ENCODE data around the gene EML6. TPM values are rescaled to one million over a fixed set of nuclear protein-coding genes. Genes with fewer than 3 reads are reported as not detected.
"Not testable (repeated sequence)": the region's sequence is repeated elsewhere in the genome, so short reads cannot be mapped to it uniquely, and the experiment has no call there.

The EML6 gene
- polyA plus RNA-seq, 1 donor = 26.8 TPM

GRCh38 chr2:54965425-54965824, 242.0 kb downstream of the EML6 start:
- DNase-seq (ENCODE audit: low read depth) = no peak

- no peak for DNase-seq (ENCODE audit: low read depth)
Measured at GRCh38 chr2:54966165-54966832, 242.8 kb downstream of the EML6 start.

DNA sequence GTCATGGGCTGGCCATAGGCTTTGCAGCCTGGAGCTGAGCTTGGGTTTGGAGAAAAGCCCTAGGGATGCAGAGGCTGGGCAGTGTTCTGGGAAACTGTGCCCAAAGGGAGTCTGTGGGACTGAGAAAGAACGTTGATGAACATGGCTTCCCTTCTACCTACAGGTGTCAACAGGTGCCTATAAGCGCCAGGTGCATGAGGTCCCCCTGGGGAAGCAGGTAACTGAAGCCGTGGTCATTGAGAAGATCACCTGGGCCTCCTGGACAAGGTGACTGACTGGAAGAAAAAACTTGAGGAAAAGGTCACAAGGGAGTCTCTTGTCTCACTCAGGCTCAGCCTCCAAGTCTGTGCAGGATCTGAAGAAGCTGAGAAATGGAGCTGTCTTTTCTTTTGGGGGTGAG, 243.4 kb downstream of the EML6 start:
- DNase-seq (ENCODE audit: low read depth) = no peak

- DNase-seq (ENCODE audit: low read depth) = no peak
Measured at GRCh38 chr2:54967269-54967668, 243.8 kb downstream of the EML6 start.

DNA sequence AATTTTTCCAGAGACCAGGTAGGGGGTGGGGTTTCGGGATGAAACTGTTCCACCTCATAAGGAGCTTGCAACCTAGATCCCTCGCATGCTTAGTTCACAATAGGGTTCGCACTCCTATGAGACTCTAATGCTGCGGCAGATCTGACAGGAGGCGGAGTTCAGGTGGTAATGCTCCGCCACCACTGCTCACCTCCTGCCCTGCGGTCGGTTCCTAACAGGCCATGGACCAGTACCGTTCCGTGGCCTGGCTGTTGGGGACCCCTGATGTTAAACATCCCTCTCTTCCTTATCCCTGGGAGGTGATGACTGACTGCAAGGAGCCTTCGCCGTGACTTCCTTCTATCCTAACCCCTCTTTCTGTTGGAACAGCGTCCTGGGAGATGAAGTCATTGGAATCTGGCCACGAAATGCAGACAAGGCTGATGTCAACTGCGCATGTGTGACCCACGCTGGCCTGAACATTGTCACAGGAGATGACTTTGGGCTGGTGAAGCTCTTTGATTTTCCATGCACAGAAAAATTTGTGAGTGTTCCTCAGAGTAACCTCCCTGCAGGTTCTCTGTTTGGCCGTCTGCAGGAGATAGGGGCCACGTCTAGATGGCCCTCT, 244.4 kb downstream of the EML6 start:
- DNase-seq (ENCODE audit: low read depth) = no peak

GRCh38 chr2:54968561-54969218, 245.2 kb downstream of the EML6 start:
- no peak for DNase-seq (ENCODE audit: low read depth)

- DNase-seq (ENCODE audit: low read depth) = no peak
Measured at GRCh38 chr2:54969295-54969939, 246.0 kb downstream of the EML6 start.

DNA sequence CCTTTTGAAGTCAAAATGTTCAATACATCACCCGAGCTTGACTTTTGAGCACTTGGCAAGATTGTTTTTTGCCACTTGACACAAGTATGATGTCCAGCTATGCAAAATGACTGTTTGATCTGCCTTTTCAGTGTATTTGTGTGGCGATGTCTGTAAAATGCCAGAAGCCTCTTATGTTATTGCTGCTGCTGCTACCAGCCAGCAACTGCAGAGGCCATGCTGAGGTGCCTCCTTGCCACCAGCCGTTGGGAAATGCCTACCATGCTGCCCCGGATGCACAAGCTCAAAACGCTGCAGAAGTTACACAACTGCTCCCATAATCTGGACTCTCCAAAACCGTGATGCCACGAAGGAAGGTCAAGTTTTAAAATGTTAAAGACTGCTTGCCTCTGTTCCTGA, 246.5 kb downstream of the EML6 start:
- DNase-seq (ENCODE audit: low read depth) = no peak

DNA sequence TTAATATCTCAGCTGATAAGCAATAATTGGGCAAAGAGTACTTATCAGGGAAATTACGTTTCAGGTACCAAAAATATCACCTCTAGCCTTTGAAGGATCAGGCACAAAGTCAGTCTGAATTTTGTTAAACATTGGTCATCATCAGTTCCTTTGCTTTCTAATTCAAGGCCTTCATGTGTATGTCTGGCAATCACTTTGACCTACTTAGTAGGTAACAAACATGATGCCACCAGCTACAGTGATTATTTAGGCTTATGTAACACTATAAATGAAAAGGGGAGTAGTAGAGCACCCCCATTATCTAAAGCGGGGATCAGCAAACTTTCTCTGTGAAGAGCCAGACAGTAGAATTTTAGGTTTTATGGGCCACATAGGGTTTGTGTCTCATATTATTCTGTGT, 251.7 kb downstream of the EML6 start:
- DNase-seq (ENCODE audit: low read depth) = no peak

GRCh38 chr2:54975598-54976492, 252.4 kb downstream of the EML6 start:
- DNase-seq (ENCODE audit: low read depth) = no peak

DNA sequence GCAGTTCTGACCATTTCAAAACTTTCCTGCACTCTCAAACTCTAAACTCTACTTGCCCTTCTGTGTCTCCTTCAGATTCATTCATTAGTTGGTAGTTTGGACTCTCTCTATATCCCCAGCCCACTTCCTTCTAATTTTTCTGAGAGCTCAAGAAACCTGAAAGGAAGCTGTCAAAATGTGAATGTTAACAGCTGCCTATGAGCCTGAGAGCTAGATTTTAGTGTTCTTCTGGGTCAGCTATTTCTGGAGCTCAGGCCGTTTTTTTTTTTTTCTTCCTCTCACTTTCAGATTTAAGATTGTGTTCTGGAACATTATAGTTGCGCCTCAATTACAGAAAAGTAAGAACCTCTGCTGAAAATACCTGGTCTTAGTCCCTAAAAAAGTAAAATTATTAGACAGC, 253.7 kb downstream of the EML6 start:
- DNase-seq (ENCODE audit: low read depth) = no peak

- no peak for DNase-seq (ENCODE audit: low read depth)
Measured at GRCh38 chr2:54979321-54980044, 256.0 kb downstream of the EML6 start.

GRCh38 chr2:54981385-54981784, 257.9 kb downstream of the EML6 start:
- DNase-seq (ENCODE audit: low read depth) = no peak

DNA sequence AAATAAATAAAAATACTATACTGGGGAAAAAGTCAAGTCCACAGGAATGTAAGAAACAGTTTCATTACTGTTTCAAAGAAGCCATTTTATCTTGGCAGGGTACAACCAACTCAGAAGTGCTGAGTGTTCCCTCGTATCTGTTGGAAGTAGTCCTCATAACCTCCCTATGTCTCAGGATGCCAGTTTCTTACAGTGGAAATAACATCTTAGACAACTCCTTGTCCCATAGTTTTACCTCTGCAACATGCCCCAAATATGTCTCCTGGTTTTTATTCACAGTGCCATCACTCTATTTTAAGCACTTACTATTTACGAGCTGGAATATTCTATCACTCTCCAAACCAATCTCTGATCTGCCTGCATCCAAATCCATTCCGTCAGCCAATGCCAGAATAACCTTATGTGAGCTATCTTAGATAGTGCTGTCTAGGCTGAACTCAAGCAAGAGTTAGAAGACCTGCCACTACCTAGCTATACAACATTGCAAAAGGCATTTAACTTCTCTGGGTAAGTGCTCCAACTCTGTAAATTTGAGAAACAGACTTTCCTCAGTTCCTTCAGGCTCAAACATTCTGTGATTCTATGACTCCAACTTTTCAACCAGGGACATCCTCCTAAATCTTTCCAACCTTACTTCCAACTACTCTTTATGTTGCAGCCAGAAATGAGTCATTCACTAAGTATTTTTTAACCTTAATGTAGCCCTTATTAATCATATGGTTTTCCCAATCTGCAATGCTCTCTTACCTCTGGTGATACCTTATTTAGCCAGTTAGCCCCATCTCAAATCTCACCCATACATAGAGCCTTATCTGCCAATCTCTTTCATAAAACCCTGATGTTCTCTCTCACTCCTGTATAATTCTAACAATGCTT, 260.1 kb downstream of the EML6 start:
- no peak for DNase-seq (ENCODE audit: low read depth)

GRCh38 chr2:54984476-54984875, 261.0 kb downstream of the EML6 start:
- DNase-seq (ENCODE audit: low read depth) = no peak

GRCh38 chr2:54986264-54986663, 262.8 kb downstream of the EML6 start:
- DNase-seq (ENCODE audit: low read depth) = no peak

- DNase-seq (ENCODE audit: low read depth) = no peak
Measured at GRCh38 chr2:54988612-54989011, 265.1 kb downstream of the EML6 start.

GRCh38 chr2:54990694-54991093, 267.2 kb downstream of the EML6 start:
- DNase-seq (ENCODE audit: low read depth) = not testable (repeated sequence)

GRCh38 chr2:54995553-54995952, 272.1 kb downstream of the EML6 start:
- no peak for DNase-seq (ENCODE audit: low read depth)

- no peak for DNase-seq (ENCODE audit: low read depth)
Measured at GRCh38 chr2:54997826-54998225, 274.4 kb downstream of the EML6 start.

All from forelimb muscle (tissue), 1 donor.